ENCODE results near the gene CYB561D1.
"Not testable (repeated sequence)": the region's sequence is repeated elsewhere in the genome, so short reads cannot be mapped to it uniquely, and the experiment has no call there.

DNA sequence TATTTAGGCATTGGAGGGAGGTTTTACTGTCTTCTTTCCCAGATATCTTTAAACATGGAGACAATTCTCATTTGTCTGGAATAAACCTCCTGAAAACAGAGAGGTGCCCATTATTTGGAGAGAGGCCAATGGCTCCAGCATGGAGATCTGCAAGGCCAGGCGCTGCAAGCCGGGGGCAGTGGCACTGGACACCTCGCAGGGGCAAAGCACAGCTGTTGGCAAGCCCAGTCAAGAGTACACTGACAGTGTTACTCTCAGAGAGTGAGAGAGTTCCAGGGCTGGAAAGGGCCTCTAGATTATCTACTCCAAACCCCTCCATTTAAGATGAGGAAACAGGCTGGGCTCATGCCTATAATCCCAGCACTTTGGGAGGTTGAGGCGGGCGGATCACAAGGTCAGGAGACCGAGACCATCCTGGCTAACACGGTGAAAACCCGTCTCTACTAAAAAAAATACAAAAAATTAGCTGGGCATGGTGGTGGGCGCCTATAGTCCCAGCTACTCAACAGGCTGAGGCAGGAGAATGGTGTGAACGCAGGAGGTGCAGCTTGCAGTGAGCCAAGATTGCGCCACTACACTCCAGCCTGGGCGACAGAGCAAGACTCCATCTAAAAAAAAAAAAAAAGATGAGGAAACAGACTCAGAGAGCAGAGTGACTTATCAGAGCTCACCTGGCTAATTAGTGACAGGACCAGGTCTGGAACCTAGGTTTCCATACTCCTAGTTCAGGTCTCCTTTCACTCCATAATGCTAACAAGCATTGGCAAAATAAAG lies 20.4 kb upstream of the CYB561D1 start:
- TF ChIP-seq, protein P1, sequence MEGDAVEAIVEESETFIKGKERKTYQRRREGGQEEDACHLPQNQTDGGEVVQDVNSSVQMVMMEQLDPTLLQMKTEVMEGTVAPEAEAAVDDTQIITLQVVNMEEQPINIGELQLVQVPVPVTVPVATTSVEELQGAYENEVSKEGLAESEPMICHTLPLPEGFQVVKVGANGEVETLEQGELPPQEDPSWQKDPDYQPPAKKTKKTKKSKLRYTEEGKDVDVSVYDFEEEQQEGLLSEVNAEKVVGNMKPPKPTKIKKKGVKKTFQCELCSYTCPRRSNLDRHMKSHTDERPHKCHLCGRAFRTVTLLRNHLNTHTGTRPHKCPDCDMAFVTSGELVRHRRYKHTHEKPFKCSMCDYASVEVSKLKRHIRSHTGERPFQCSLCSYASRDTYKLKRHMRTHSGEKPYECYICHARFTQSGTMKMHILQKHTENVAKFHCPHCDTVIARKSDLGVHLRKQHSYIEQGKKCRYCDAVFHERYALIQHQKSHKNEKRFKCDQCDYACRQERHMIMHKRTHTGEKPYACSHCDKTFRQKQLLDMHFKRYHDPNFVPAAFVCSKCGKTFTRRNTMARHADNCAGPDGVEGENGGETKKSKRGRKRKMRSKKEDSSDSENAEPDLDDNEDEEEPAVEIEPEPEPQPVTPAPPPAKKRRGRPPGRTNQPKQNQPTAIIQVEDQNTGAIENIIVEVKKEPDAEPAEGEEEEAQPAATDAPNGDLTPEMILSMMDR (conservative IDR thresholded peaks at IDR 0.05) = not testable (repeated sequence)
- not testable (repeated sequence) for TF ChIP-seq ZFX (IDR thresholded peaks at IDR 0.05)
